MCF 10A (cell line): ENCODE data around the gene TMSB15B. TPM values are rescaled to one million over a fixed set of nuclear protein-coding genes. Genes with fewer than 3 reads are reported as not detected.
"Not testable (repeated sequence)": the region's sequence is repeated elsewhere in the genome, so short reads cannot be mapped to it uniquely, and the experiment has no call there.

ENCODE experiments used
- BruUV-seq: library from RNA; stranded (reverse); fragments of 400-500 nt; replicated peaks from 2 replicates; lab custom pipeline; 2021; lab: Mats Ljungman, UMichigan
- CTCF ChIA-PET: fragments of 300-600 bp; sonication (Branson Sonifier 250); formaldehyde crosslinking; extraction: SDS; loops from one replicate; lab custom pipeline; 2021; ENCODE audit warnings: antibody characterized with exemption, inconsistent platforms; lab: Yijun Ruan, JAX
- POLR2A ChIA-PET: fragments of 300-600, 350-650 bp; sonication (Branson Sonifier 250); formaldehyde crosslinking; extraction: SDS; loops from one replicate; lab custom pipeline; 2020; ENCODE audit warnings: antibody characterized with exemption, inconsistent platforms; lab: Yijun Ruan, JAX
- DNase-seq: peaks from one replicate; pipeline ENCODE4 v3.0.0-alpha.2; 2018; ENCODE audit not compliant: unreplicated experiment
- H3K27ac Mint-ChIP-seq: one replicate; pipeline ENCODE4 v1.8.0; 2022; ENCODE audit warnings: mild to moderate bottlenecking, low read depth, mixed read lengths; ENCODE audit not compliant: unreplicated experiment
- H3K27me3 Mint-ChIP-seq: one replicate; pipeline ENCODE4 v1.8.0; 2022; ENCODE audit warnings: mixed read lengths; ENCODE audit not compliant: insufficient read depth, unreplicated experiment
- H3K36me3 Mint-ChIP-seq: one replicate; pipeline ENCODE4 v1.8.0; 2022; ENCODE audit warnings: mild to moderate bottlenecking, moderate library complexity, mixed read lengths; ENCODE audit not compliant: insufficient read depth, unreplicated experiment
- H3K4me1 Mint-ChIP-seq: one replicate; pipeline ENCODE4 v1.8.0; 2022; ENCODE audit warnings: mixed read lengths; ENCODE audit not compliant: insufficient read depth, unreplicated experiment
- H3K4me3 Mint-ChIP-seq: one replicate; pipeline ENCODE4 v1.8.0; 2022; ENCODE audit warnings: mild to moderate bottlenecking, moderate library complexity, mixed read lengths; ENCODE audit not compliant: unreplicated experiment
- H3K9me3 Mint-ChIP-seq: one replicate; pipeline ENCODE4 v1.8.0; 2022; ENCODE audit warnings: mixed read lengths; ENCODE audit not compliant: unreplicated experiment
- intact Hi-C: fragments of 100-400 bp; cut with micrococcal nuclease; formaldehyde crosslinking; loops from 2 replicates; pipeline ENCODE4 v1.14.1; 2022
- total RNA-seq: library from RNA; stranded (reverse); gene quantifications from 2 replicates; pipeline ENCODE4 v1.2.3, GENCODE V29; 2022
- TF ChIP-seq, protein P1 (sequence below): fragments of 200-600 bp; IDR thresholded peaks from one replicate; pipeline ENCODE4 v1.8.0; 2022; ENCODE audit warnings: antibody characterized with exemption, mild to moderate bottlenecking; ENCODE audit not compliant: unreplicated experiment

TMSB15B gene
- total RNA-seq, 1 experiment from 2014 or later: 2.1 TPM

- Mint-ChIP-seq H3K27me3 (peaks cover 84% of the 10 kb centered on the region), H3K36me3 (no peaks in the 10 kb centered on the region), H3K9me3 (no peaks in the 10 kb centered on the region), H3K4me1 (no peaks in the 10 kb centered on the region), H3K27ac (no peak overlapping the region), H3K4me3 (no peak overlapping the region)
- TF ChIP-seq, protein P1, sequence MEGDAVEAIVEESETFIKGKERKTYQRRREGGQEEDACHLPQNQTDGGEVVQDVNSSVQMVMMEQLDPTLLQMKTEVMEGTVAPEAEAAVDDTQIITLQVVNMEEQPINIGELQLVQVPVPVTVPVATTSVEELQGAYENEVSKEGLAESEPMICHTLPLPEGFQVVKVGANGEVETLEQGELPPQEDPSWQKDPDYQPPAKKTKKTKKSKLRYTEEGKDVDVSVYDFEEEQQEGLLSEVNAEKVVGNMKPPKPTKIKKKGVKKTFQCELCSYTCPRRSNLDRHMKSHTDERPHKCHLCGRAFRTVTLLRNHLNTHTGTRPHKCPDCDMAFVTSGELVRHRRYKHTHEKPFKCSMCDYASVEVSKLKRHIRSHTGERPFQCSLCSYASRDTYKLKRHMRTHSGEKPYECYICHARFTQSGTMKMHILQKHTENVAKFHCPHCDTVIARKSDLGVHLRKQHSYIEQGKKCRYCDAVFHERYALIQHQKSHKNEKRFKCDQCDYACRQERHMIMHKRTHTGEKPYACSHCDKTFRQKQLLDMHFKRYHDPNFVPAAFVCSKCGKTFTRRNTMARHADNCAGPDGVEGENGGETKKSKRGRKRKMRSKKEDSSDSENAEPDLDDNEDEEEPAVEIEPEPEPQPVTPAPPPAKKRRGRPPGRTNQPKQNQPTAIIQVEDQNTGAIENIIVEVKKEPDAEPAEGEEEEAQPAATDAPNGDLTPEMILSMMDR: no peak
- POLR2A ChIA-PET: no interaction called here
- intact Hi-C loops: no loop called here
- CTCF ChIA-PET: interaction anchor here (0.6 kb wide), 1 partner anchor 80 kb away, joined by 3 read pairs; no protein-coding TSS in a partner anchor
- DNase-seq: no peak
- BruUV-seq: no TSS peak
Measured at GRCh38 chrX:103999234-103999633, 36.8 kb downstream of the TMSB15B start.

DNA sequence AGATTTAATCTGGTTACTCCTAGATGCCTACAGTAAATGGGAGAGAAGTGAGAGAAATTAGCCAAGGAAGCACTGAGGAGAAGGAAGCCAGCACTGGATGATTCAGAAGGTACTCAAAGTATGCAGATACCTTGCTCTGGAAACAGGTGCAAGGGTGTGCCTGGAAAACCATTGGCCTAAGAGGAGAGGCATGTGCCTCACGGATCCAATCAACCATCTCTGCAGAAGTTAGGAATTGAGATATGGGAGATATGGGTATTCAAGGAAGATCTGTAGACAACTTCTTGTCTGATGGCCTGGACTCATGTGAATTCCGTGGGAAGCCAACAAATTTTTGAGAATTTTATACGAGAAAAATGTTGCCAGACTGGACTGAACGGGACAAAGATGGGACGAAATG, 46.4 kb downstream of the TMSB15B start:
- peaks cover 8% of the 10 kb centered on the region for H3K9me3 Mint-ChIP-seq
- POLR2A ChIA-PET: no interaction called here

GRCh38 chrX:104013158-104013557, 50.7 kb downstream of the TMSB15B start:
- ChIA-PET CTCF (no interaction called here), POLR2A (no interaction called here)
- BruUV-seq: no TSS peak
- Mint-ChIP-seq H3K27ac (no peak overlapping the region), H3K27me3 (peaks cover 47% of the 10 kb centered on the region), H3K4me1 (no peaks in the 10 kb centered on the region), H3K4me3 (no peak overlapping the region), H3K9me3 (no peaks in the 10 kb centered on the region), H3K36me3 (no peaks in the 10 kb centered on the region)
- TF ChIP-seq, protein P1: no peak
- no peak for DNase-seq
- intact Hi-C loops: no loop called here

More for the DNA sequence above, 46.4 kb downstream of the TMSB15B start:
- CTCF ChIA-PET: no interaction called here
- intact Hi-C loops: no loop called here
- DNase-seq: no peak
- Mint-ChIP-seq H3K4me3 (no peak overlapping the region), H3K4me1 (no peaks in the 10 kb centered on the region), H3K36me3 (no peaks in the 10 kb centered on the region), H3K27me3 (peaks cover 66% of the 10 kb centered on the region), H3K27ac (no peak overlapping the region)
- BruUV-seq: no TSS peak
- TF ChIP-seq, protein P1: no peak

DNA sequence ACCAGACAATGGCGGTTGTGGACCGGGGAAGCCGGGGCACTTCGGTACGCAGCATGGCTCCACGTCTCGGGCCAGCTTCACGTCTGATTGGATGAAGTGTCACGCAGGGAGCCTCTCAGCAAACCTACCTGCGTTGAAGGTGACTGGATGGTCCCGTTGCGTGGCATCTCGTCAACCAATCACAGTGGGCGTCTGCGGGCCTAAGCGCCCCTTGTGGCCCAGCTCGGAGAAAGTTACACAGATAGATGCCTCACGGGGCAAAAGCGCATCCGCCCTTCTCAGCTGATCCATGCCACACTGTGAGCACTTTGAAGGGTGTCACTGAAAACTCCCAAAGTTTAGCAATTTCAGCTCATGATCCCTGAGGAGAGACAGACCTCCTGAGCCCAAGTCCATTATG, 51.2 kb downstream of the TMSB15B start, which contains the start of gene H2BW1:
Gene H2BW1 (minus strand): TSS at position 103 of the 400 bp plus-strand sequence. CDS start 132 bp downstream, outside the sequence.
- H3K27me3 Mint-ChIP-seq: peaks cover 47% of the 10 kb centered on the region
- H3K27ac Mint-ChIP-seq: no peak within 1 kb of the TSS
- H3K4me1 Mint-ChIP-seq: no peaks in the 10 kb centered on the region
- no TSS peak for BruUV-seq
- ChIA-PET CTCF (no interaction called here), POLR2A (no interaction called here)
- DNase-seq: no peak
- TF ChIP-seq, protein P1: no peak
- H3K9me3 Mint-ChIP-seq: no peaks in the 10 kb centered on the region
- intact Hi-C loops: no loop called here
- no peaks in the 10 kb centered on the region for H3K36me3 Mint-ChIP-seq
- no peak within 1 kb of the TSS for H3K4me3 Mint-ChIP-seq

GRCh38 chrX:104015576-104015975, 53.1 kb downstream of the TMSB15B start:
- intact Hi-C loops, H3K27ac Mint-ChIP-seq, BruUV-seq, H3K4me3 Mint-ChIP-seq, H3K9me3 Mint-ChIP-seq, H3K36me3 Mint-ChIP-seq, H3K4me1 Mint-ChIP-seq, POLR2A ChIA-PET: not testable (repeated sequence)
- CTCF ChIA-PET: interaction anchor here (0.8 kb wide), 1 partner anchor 372 kb away, joined by 3 read pairs; no protein-coding TSS in a partner anchor
- peak; percentile 8 for DNase-seq
- H3K27me3 Mint-ChIP-seq: peaks cover 37% of the 10 kb centered on the region
